Coronary artery (tissue), 2 donors: ENCODE data around the gene CAMTA1.

Experiments used
- DNase-seq: peaks from one replicate; pipeline ENCODE4 v3.0.0-alpha.2; 2017; ENCODE audit warnings: low spot score
- H3K27ac ChIP-seq, 2 donors: fragments of 200-600 bp; sonication (generic); one replicate each; pipeline ENCODE4 v1.5.1; 2016 to 2019
- H3K4me3 ChIP-seq: fragments of 200-600 bp; sonication (generic); 2 replicates; pipeline ENCODE4 v1.5.1; 2016; ENCODE audit warnings: mild to moderate bottlenecking, moderate library complexity
- CTCF ChIP-seq: fragments of 200-600 bp; sonication (generic); IDR thresholded peaks from one replicate; pipeline ENCODE4 v1.5.1; 2019; ENCODE audit warnings: antibody characterized with exemption

The CAMTA1 gene

GRCh38 chr1:7454895-7455784, 669.9 kb downstream of the CAMTA1 start:
- Histone ChIP-seq H3K4me3 (no peak overlapping the region), H3K27ac (no peak overlapping the region)
- no peak for TF ChIP-seq CTCF
- DNase-seq = no peak

GRCh38 chr1:7455796-7456721, 670.8 kb downstream of the CAMTA1 start:
- no peak for TF ChIP-seq CTCF
- no peak overlapping the region for H3K4me3 ChIP-seq
- H3K27ac ChIP-seq = no peak overlapping the region
- DNase-seq = no peak

GRCh38 chr1:7456722-7457082, 671.4 kb downstream of the CAMTA1 start:
- no peak for TF ChIP-seq CTCF
- Histone ChIP-seq H3K4me3 (no peak overlapping the region), H3K27ac (no peak overlapping the region)
- no peak for DNase-seq

- H3K27ac ChIP-seq = no peak overlapping the region
- no peak for DNase-seq
- TF ChIP-seq CTCF = no peak
Measured at GRCh38 chr1:7457811-7458210, 672.6 kb downstream of the CAMTA1 start.

GRCh38 chr1:7458946-7459345, 673.7 kb downstream of the CAMTA1 start:
- no peak overlapping the region for H3K27ac ChIP-seq
- DNase-seq = no peak
- TF ChIP-seq CTCF = no peak
- H3K4me3 ChIP-seq = no peak overlapping the region

More at GRCh38 chr1:7457811-7458210, 672.6 kb downstream of the CAMTA1 start:
- H3K4me3 ChIP-seq = no peak overlapping the region

GRCh38 chr1:7459914-7460313, 674.7 kb downstream of the CAMTA1 start:
- no peak for TF ChIP-seq CTCF
- H3K27ac ChIP-seq = no peak overlapping the region
- DNase-seq = no peak
- no peak overlapping the region for H3K4me3 ChIP-seq
